HepG2 (cell line): ENCODE results near the gene KPNB1.

Experiments
- JUND ChIP-seq: sonication (generic); formaldehyde crosslinking; IDR thresholded peaks from 2 replicates; pipeline ENCODE4 v1.8.0; 2022; ENCODE audit warnings: mild to moderate bottlenecking, missing genetic modification reagents
- ZMYM3 ChIP-seq: sonication (generic); formaldehyde crosslinking; IDR thresholded peaks from 2 replicates; pipeline ENCODE4 v1.5.1; 2020; ENCODE audit warnings: mild to moderate bottlenecking, missing genetic modification reagents
- ZNF616 ChIP-seq: sonication (generic); formaldehyde crosslinking; IDR thresholded peaks from 2 replicates; pipeline ENCODE4 v1.5.0; 2020; ENCODE audit warnings: low read depth, mild to moderate bottlenecking, missing genetic modification reagents

DNA sequence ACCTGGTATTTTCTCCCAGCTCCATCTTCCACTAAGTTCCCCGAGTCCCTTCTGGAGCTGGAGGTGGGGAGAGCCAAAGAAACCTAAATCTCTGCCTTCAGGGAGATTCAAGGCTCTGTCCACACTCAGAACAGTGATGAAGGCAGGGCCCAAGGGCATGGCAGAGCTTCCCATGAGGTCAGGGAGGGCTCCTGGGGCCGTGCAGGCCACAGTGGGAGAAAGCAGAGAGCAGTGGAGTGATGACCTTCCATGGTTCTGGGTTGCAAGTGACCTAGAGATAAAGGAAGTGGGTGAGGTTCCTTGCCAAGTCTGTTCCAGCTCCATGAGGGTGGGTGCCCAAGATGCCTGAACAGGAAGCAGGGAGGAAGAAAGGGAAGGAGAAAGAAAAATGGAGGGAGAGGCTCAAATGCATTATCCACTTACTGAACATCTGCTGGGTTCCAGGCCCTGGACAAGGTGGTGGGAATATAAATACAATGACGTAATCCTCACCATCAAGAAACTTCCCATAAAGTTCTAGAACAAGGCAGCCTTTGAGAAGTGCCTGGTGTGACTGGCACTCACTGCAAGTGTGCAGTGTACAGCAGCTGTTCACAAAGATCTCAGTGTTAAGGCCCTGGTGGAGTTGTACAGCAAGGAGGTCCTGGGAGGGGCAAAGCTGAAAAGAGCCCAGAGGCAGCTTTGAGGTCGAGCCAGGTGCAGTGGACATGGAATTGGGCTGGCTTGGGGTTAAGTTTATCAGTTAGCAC, 57.5 kb downstream of the KPNB1 start:
- TF ChIP-seq JUND: no peak
- TF ChIP-seq ZNF616 (CRISPR knock-in tag): no peak
- TF ChIP-seq ZMYM3 (CRISPR knock-in tag): no peak
